ENCODE results near the gene SLC28A1.
"Not testable (repeated sequence)": the region's sequence is repeated elsewhere in the genome, so short reads cannot be mapped to it uniquely, and the experiment has no call there.

Gene SLC28A1

DNA sequence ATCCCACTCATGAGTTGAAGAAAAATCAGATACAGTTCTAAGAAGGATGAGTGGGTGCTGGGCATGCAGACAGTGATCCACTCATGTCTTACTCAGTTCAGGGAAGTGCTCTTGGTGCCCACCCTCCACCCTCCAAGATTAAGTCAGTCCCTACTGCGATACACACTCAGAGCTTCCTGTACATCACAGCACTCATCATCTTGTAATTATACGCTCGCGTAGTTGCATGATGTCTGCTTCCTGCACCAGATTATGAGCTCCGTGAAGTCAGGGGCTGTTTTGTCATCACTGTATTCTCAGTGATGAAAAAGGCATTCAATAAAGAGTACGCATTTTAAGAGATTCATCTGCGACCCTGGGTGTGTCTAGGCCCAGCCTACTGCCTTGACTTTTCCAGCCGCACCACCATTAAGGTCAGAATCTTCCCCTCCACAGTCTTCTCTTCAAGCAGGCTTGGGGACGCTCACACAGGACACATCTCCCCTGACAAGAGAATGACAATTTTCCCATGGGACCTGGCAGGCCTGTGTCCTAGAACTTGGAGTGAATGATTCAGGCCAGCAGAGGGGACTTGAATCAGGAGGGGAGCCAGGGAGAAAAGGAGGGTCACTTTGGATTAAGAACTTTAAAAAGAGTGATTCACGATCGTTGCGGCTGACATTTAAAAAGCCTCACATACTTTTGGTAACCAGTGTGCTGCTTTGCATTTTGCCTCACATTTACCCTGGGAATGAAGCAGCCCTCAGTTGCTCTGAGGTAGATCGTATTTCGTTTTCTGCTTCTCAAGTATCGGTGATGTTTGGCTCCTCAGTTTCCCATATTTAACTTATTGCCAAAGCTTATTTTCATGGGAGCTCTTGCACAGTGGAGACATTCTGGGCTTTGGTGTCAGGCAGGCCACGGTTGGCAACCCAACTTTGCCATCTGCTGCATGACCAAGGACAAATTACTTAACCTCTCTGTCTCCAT, 89.3 kb downstream of the SLC28A1 start:
- peak; percentile 41 for DNase-seq (ENCODE audit: low read depth)

GRCh38 chr15:84975871-84976351, 91.4 kb downstream of the SLC28A1 start:
- no peak for DNase-seq (ENCODE audit: low read depth)

DNA sequence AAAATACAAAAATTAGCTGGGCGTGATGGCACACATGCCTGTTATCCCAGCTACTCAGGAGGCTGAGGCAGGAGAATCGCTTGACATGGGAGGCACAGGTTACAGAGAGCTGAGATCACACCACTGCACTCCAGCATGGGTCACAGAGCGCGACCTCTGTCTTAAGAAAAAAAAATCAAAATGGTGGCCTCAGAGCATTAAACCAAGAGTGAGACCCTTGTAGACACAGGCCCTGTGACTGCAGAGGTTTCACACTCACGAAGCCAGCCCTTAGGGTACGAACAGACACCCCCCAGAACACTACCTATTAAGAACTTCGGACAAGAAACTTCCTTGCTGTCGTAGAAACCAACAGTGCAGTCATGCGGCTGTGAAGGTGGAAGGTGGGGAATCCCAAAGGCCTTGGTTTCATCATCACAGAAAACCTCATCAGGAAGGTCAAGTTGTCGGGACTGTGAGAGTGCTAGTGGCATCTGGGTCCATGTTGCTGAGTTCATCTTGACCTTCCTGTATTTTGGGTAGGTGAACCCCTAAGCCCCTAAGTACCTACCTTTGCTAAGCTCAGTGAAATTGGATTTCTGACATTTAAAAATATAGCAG, 92.4 kb downstream of the SLC28A1 start:
- DNase-seq (ENCODE audit: low read depth), result no peak

GRCh38 chr15:84979651-84980050, 95.2 kb downstream of the SLC28A1 start:
- no peak for DNase-seq (ENCODE audit: low read depth)

DNA sequence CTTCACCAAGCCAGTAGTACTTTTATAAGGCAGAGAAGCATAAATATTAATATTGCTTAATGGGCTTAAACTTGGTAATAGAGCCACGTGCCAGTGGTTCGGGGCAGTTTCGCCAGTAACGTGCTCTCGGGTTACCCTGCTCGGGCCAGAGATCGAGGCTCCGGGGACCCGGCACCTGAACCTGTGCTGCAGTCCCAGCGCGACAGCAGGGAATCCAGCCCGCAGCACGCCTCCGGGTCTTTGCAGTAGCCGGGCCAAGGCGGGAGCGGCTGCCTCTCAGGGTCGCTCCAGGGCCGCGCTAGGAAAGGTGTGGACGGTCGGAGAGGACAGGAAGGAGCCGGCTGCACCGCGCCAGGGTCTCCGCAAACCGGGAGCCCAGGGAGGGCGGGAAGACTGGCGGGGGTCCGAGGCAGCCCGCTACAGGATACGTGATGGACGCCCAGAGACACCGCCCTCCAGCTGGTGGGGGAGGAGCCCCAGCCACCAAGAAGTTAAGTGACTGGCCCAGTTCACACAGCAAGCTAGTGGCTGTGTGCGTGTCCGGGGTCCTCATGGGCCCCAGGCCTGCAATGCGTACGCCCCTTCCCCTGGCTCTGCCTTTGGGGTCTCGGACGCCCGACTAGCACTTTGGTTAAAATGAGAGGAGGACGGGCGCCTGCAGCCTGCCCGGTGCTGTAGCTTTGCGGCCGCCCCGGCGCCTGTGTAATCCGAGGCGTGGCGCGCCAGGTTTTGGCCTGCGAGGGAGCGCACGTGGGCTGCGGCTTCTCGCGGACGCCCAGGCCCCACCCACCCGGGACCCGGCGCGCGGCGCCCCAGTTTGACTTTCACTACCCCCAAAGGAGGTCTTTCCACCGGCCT, 96.0 kb downstream of the SLC28A1 start:
- peak; percentile 87 for DNase-seq (ENCODE audit: low read depth)

GRCh38 chr15:84981054-84981710, 96.7 kb downstream of the SLC28A1 start:
- peak; percentile 96 for DNase-seq (ENCODE audit: low read depth)

DNA sequence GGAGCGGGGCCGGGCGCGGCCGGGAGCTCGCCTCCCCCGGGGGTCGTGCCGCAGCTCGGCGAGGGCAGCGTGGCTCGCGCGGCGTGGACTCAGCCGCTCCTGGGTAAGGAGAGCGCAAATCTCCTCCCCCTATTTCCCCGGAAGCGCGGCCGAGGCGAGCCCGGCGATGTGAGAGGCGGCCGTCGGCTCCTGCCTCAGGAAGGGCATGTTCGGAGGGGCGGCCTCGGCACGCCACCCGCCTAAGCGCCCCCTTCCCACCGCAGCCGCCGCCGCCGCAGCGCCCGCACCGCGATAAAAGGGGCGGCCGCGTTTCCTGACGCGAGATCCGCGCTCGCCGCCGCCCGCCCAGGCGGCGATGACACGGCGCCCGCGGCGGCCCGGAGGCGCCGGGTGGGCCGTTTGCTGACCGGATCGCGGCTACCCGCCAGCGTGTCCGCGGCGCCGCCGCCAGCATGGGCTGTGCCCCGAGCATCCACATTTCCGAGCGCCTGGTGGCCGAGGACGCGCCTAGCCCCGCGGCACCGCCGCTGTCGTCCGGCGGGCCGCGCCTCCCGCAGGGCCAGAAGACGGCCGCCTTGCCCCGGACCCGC, 97.3 kb downstream of the SLC28A1 start, which contains the start of gene PDE8A:
Gene PDE8A, plus strand, starts transcription at position 146 of the 590 bp plus-strand sequence. Its CDS starts 307 bp downstream, at position 453.
- DNase-seq (ENCODE audit: low read depth), result peak; percentile 65

- peak; percentile 45 for DNase-seq (ENCODE audit: low read depth)
These were observed 97.9 kb downstream of the SLC28A1 start for GRCh38 chr15:84982301-84982920.

DNA sequence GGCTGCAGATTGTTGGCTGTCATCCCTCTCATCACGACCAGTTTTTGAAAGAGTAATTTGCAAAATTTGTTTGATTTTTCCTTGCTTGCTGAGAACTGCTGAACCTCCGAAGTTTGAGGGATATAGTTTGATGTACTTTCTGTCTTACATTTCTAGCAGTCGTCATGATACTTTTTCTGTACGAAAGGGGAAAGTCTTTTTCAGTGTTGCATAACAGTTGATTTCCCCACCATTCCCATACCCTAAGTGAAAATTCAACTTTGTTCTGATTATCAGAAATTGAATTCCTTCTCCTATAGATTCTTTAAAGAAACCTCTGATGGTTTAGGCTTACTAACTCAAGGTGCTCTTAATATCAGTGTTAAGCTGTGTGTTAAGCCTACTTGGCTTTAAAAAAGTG, 98.8 kb downstream of the SLC28A1 start:
- no peak for DNase-seq (ENCODE audit: low read depth)

DNA sequence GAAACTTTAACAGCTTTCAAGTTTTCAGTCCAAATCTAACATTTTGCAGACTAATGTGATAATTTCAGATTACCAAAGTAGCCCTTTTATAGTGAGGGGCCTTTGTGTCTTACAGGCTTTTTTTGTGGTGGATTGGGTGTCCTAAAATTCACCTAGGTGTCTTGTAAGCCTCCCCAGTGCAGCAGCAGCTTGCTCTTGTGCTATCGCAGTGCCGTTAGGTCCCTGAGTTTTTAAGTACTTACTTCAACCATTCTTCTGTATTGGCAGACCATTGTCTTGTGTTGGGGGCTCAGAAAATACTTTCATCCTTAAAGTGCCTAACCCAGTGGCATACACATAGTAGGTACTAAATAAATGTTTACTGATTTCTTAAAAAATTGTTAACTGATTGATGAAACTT, 99.2 kb downstream of the SLC28A1 start:
- no peak for DNase-seq (ENCODE audit: low read depth)

DNA sequence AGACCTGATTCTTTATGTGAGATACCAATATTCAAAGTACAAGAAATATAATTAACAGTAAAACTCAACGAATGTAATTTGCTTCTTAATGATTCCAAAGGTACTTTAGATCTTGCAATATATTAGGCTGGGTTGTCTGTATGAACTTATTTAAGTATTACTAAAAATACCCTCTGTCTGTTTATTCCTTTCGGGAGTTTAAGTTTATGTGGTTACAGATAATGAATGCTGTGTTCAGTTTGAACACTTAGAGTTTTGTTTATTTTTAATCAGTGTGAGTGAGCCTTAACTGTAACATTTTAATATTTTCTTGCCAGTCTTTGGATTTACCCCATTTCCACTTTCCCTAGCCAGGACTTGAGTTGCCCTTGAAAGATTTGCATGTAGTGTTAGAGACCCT, 100.7 kb downstream of the SLC28A1 start:
- DNase-seq (ENCODE audit: low read depth), result no peak

GRCh38 chr15:84987351-84987750, 102.9 kb downstream of the SLC28A1 start:
- DNase-seq (ENCODE audit: low read depth), result not testable (repeated sequence)

DNA sequence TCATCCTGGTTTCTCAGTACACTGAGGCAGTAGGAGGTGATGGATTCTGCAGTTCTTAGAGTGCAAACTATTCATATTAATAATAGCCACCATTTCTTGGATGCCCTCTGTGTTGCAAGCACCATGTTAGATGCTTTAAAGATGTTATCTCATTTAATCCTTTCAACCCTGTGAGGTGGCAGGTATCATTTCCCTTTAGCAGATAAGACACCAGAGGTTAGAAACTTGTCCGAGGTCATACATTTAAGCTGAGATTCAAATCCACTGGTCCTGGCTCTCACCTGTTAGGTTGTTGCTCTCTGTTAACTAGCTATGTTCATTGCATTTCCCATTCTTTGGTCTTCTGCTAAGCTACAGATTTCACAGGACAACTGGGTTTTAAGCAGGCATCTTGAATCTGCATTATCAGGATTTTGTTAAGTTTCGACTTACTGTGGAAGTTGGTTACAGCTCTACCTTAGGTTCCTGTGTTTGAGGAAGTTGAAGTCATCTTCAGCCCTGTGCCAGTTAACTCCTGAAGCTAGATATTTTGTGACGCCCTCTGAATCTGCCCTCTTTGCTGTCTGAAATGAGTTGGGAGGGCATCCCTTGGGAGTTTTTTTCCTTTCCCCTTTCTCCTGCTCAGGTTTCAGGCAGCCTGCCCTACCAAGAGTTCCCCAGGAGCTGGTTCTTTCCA, 103.6 kb downstream of the SLC28A1 start:
- no peak for DNase-seq (ENCODE audit: low read depth)

DNA sequence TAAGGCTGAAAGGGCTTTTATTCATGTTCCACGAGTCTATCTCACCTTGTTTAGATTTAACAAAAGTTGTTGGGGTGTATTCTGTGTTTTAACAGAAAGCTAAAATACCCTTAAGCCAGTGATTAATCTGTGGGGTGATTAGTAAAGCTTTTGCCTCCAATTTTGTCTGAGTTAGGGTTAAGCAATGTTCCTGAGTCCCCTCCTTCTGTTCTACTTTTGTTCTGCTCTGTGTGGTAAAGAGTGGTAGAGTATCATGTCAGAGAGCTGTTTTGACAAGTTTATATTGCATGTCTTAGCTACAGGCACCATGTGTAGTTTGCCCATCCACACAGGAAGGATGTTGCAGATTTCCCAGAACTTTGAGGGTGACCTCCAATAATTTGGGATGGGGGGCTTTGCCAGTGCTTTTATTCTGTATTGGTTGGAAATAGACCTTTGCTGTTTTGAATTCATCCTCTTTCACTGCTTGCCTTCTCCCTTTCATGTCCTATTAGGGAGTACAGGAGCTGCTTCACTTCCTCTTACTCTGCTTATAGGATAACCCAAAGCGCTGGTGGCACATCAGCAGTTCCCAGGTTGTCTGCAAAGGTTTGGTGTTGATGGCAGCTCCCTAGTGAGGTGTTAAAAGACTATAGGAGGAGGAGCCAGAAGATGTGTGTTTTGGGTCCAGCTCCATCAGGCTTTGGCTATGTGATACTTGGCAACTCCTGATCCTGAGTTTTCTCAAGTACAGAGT, 104.6 kb downstream of the SLC28A1 start:
- DNase-seq (ENCODE audit: low read depth), result no peak

DNA sequence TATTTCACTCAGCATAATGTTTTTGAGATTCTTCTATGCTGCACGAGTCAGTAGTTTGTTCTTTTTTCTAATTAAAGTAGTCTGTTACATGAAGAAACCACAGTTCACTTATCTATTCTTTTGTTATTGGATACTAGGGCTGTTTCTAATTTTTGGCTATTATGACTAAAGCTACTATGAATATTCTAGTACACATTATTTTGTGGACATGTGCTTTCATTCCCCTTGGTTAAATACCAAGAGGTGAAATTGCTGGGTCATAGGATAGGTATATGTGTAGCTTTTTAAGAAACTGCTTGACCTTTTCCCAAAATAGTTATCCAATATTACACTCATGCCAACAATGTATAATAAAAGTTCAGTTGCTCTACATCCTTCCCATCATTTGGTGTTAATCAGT, 106.0 kb downstream of the SLC28A1 start:
- DNase-seq (ENCODE audit: low read depth), result no peak

GRCh38 chr15:84991014-84991712, 106.7 kb downstream of the SLC28A1 start:
- no peak for DNase-seq (ENCODE audit: low read depth)

DNA sequence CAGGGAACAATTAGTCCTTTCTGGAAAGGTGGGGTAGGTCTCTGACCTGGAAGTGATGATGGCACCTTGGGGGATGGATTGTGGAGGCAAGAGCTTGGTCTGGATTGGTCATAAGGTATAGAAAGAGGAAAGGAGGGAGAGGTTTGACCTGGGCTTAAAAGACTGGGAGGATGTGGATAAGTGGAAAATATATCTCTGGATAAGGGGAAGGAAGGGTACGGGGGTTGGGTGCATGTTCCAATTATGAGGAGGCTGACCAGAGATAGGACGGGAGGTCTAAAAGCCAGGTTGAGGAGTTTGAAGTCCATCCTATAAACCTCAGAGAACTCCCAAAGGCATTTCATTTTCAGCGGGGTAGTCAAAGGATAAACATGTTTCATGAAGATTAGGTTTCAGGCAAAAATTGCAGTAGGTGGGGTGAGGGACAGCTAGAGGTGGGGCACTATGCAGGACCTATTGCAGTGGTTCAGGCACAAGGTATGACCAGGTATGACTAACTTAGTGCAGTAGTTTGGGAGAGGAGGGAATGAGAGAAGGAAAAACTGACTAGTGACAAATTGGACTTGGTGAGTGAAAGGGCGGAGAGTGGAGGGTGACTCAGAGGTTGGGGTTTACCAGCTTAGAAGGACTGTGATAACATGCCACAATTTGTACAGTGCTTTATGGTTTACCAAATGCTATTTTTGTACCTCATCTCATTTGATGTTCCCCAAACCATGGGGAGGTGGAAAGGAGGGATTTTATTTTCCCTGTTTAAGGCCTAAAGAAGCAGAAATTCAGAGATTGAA, 107.9 kb downstream of the SLC28A1 start:
- DNase-seq (ENCODE audit: low read depth), result peak; percentile 81
